ENCODE data around the gene CCDC158. TPM values are rescaled to one million over a fixed set of nuclear protein-coding genes. Genes with fewer than 3 reads are reported as not detected.

Gene CCDC158
- total and polyA plus RNA-seq, 7 donors = 0.17 to 0.32 (median 0.17) TPM; not detected in 4

- ATAC-seq = no peak
- Histone ChIP-seq H3K4me1 (no peaks in the 10 kb centered on the region), H3K27me3 (ENCODE audit: insufficient read depth in 3 of 3, low read length in 2 of 3) (no peaks in the 10 kb centered on the region), H3K4me3 (no peak overlapping the region), H3K27ac (no peak overlapping the region), H3K36me3 (ENCODE audit: insufficient read depth in 1 of 2, low read depth in 1 of 2) (no peaks in the 10 kb centered on the region), H3K9me3 (no peaks in the 10 kb centered on the region)
- 37 to 50% (median 40%) methylated on average over 9 of the region's 9 CpGs for WGBS, 3 donors
- no peak for TF ChIP-seq CTCF (IDR thresholded peaks at IDR 0.05)
- intact Hi-C loops (cut with DNase I) = no loop called here
- DNase-seq = no peak
These were observed 66.1 kb downstream of the CCDC158 start for GRCh38 chr4:76354517-76355473.

DNA sequence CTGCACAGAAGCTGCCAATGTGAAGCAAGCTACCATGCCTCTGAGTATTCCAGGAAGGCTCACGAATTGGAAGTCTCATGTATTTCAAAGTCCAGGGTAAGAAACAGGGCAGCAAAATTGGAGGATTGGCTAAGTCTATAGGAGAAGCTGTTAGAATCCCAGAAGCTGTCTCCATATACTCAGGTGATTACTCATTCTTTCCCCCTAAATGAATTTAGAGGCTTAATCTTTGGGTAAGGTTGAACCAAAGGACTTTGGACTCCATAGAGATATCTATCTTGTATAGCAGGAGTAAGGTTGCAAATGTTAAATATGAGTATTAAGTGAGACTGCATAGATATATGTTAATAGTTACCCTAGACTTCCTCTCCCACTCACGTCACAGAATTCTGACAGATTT is 78.1 kb downstream of the CCDC158 start:
- Histone ChIP-seq H3K36me3 (ENCODE audit: insufficient read depth in 1 of 2, low read depth in 1 of 2) (no peaks in the 10 kb centered on the region), H3K4me3 (no peak overlapping the region), H3K9me3 (peaks cover 3% of the 10 kb centered on the region), H3K27me3 (ENCODE audit: insufficient read depth in 3 of 3, low read length in 2 of 3) (no peaks in the 10 kb centered on the region), H3K4me1 (peaks cover 17% of the 10 kb centered on the region), H3K27ac (no peak overlapping the region)
- 82 to 88% (median 83%) methylated on average over 2 of the region's 2 CpGs for WGBS, 3 donors
- no peak for TF ChIP-seq CTCF (IDR thresholded peaks at IDR 0.05)
- DNase-seq = no peak
- ATAC-seq = no peak
- intact Hi-C loops (cut with DNase I) = no loop called here

- Histone ChIP-seq H3K4me3 (no peak overlapping the region), H3K27me3 (ENCODE audit: insufficient read depth in 3 of 3, low read length in 2 of 3) (no peaks in the 10 kb centered on the region), H3K9me3 (no peaks in the 10 kb centered on the region), H3K36me3 (ENCODE audit: insufficient read depth in 1 of 2, low read depth in 1 of 2) (no peaks in the 10 kb centered on the region), H3K4me1 (peaks cover 17% of the 10 kb centered on the region), H3K27ac (no peak overlapping the region)
- 91 to 100% (median 94%) methylated on average over 1 of the region's 1 CpG for WGBS, 3 donors
- intact Hi-C loops (cut with DNase I) = no loop called here
- DNase-seq (no peak), ATAC-seq (peak in 1 of 4 donors; percentile 42)
- no peak for TF ChIP-seq CTCF (IDR thresholded peaks at IDR 0.05)
These were observed 78.8 kb downstream of the CCDC158 start for GRCh38 chr4:76342191-76342590.

DNA sequence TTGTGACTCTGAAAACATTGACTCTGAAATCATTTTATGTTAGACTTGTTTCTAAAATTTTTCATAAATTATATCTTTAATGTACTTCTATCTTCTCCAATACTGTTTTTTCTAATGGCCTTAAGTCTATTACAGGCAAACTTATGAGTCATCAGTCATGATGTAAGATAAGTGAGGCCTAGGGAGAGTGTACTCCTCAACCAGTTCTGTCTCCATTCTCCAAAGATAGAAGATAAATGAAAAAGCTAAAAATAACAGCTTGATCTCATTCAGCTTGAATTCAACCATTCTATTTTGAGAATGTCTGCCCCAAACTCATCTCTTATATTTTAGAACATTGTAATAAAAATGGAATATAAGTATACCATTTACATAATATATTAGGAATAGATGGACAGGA is 79.9 kb downstream of the CCDC158 start:
- Histone ChIP-seq H3K4me1 (peaks cover 17% of the 10 kb centered on the region), H3K4me3 (no peak overlapping the region), H3K27me3 (ENCODE audit: insufficient read depth in 3 of 3, low read length in 2 of 3) (no peaks in the 10 kb centered on the region), H3K27ac (peak overlapping the region; percentile 32), H3K9me3 (no peaks in the 10 kb centered on the region), H3K36me3 (ENCODE audit: insufficient read depth in 1 of 2, low read depth in 1 of 2) (no peaks in the 10 kb centered on the region)
- DNase-seq (no peak), ATAC-seq (peak; percentile 91 to 99 (median 96))
- TF ChIP-seq CTCF (IDR thresholded peaks at IDR 0.05) = no peak
- intact Hi-C loops (cut with DNase I) = no loop called here

Measured in psoas muscle (tissue), 8 donors.